Uterus (tissue), 2 donors: ENCODE results near the gene OR10D3.

ENCODE experiments used
- POLR2A ChIP-seq, 2 donors: fragments of 450-650 bp; IDR thresholded peaks; one replicate each; pipeline ENCODE4 v1.6.1; 2016; ENCODE audit warnings: antibody characterized with exemption in 2 of 2, mild to moderate bottlenecking in 1 of 2, moderate library complexity in 1 of 2
- TF ChIP-seq, protein P1 (sequence below), 4 experiments: fragments of 200-600 bp in 2 of 4; fragments of 450-650 bp in 2 of 4; sonication (generic) in 2 of 4; IDR thresholded peaks; one replicate each; pipeline ENCODE4 v1.5.1; 2016 to 2019; ENCODE audit warnings: antibody characterized with exemption in 4 of 4, mild to moderate bottlenecking in 2 of 4, moderate library complexity in 1 of 4

- TF ChIP-seq, protein P1, sequence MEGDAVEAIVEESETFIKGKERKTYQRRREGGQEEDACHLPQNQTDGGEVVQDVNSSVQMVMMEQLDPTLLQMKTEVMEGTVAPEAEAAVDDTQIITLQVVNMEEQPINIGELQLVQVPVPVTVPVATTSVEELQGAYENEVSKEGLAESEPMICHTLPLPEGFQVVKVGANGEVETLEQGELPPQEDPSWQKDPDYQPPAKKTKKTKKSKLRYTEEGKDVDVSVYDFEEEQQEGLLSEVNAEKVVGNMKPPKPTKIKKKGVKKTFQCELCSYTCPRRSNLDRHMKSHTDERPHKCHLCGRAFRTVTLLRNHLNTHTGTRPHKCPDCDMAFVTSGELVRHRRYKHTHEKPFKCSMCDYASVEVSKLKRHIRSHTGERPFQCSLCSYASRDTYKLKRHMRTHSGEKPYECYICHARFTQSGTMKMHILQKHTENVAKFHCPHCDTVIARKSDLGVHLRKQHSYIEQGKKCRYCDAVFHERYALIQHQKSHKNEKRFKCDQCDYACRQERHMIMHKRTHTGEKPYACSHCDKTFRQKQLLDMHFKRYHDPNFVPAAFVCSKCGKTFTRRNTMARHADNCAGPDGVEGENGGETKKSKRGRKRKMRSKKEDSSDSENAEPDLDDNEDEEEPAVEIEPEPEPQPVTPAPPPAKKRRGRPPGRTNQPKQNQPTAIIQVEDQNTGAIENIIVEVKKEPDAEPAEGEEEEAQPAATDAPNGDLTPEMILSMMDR (IDR thresholded peaks at IDR 0.05) = no peak
- TF ChIP-seq POLR2A (IDR thresholded peaks at IDR 0.05) = no peak
These were observed 32.5 kb upstream of the OR10D3 start for GRCh38 chr11:124150684-124151083.
